ENCODE measurements around the gene GRM5.
"Not testable (repeated sequence)": the region's sequence is repeated elsewhere in the genome, so short reads cannot be mapped to it uniquely, and the experiment has no call there.

The GRM5 gene
- 0 reads per million in 4 donors for total RNA-seq

DNA sequence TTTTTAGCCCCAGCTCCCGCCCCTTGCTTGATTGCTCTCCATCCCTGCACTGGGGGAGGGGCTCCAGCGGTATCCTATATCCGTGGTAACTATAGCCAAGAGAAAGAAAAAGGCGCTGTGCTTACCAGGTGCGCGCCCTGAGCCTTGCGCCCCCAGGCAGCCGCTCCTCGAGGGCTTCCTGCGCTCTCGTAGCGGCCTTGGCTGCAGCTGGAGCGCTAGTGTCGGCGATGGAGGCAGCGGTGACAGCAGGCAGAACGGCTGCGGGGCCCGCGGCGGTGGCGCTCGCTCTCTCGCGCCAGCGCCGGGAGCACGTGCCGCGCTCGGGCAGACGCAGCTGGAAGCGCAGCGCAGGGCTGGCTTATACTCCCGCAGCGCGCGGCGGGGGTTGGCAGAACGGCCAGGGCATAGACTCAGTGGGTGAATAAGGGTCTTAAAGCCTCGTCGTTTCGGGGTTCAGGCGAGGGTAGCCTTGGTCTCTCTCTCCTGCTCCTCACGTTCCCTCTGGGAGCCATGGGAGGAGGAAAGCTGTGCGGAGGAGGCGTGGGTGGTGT lies at the start of gene GRM5:
Gene GRM5, minus strand, starts transcription at position 332 of the 551 bp plus-strand sequence. CDS start 18,110 bp downstream, outside the sequence.
- DNase-seq: not testable (repeated sequence)

DNA sequence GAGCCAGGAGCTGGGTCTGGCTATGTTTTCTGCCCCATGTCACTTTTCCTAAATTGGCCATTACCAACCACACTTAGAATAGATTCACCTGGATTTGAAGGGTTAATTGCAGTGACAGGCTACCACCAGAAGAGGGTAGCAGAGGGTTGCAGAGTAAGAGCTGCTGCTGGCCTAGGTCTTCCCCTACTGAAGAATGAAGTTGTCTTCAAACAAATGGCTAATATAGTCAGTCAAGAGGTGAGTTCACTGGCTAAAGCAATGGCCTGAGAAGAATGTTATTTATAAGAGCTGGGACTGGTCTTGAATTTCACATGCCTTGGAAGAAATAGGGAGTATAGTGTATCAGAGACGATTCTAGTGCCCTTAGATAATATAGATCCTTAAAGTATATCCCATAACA lies 32.2 kb upstream of the GRM5 start:
- DNase-seq: peak in 1 of 5 donors; percentile 1

DNA sequence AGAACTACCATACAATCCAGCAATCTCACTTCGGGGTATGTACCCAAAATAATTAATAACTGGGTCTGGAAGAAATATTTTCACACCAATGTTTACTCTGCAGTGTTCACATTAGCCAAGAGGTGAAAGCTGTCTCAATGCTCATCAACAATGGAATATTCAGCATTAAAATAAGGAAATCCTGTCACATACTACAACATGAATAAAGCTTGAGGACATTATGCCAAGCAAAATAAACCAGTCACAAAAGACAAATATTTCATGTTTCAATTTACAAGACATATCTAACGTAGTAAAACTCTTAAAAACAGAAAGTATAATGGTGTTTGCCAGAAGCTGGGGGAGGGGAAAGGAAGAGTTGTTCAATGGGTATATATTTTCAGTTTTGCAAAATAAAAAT lies 28.0 kb upstream of the GRM5 start:
- not testable (repeated sequence) for DNase-seq

DNA sequence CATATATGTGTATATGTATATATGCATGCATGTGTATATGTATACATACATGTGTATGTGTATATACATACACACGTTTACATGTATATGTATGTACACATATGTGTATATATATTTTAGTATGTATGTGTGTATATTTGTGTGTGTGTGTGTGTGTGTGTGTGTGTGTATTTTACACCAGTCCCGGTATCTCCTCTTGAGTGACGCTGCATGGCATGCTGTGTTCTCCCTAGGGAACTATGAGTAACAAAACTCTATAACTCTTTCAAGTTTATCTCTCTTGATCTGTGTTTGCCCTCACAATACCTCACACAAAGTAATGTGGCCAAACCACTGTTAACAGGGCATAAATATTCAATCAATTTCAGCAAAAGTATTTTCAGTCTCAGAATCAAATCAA lies 19.2 kb upstream of the GRM5 start:
- DNase-seq: not testable (repeated sequence)

DNA sequence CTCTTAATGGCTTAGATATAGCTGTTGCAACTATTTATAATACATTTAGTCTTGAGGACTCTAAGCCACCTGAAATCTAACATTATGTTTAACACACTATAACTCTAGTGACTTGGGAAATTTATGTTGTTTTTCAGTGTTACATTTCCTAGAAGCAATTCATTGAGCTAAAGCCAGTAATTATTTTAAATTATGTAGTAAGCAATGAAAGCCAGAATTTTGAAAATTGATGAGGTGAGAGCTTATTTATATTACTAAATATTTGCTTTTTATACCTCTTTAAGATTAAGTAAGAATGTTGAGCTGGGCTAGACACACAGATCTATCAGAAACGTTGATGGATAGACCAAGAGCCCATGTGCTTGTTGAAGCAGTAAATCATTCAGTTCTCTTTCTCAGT lies 5.1 kb upstream of the GRM5 start:
- not testable (repeated sequence) for DNase-seq

DNA sequence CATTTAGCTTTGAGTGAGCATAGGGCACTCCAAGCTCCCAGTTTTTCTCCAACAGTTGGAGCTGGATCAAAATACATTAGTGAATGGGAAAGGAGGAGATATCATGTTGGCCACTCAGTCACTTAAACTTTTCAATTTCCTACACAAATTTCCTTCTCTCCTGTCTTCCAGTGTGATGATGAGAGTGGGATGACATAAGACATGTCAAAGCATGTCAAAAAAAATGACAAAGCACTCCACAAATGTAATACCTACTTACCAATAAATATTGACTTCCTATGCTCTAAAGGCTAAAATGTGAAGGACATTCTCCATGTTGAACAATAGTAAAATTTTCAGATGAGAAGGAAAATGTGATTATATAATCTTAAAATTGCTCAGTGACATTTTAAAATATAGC lies 1.5 kb upstream of the GRM5 start:
- DNase-seq: no peak

DNA sequence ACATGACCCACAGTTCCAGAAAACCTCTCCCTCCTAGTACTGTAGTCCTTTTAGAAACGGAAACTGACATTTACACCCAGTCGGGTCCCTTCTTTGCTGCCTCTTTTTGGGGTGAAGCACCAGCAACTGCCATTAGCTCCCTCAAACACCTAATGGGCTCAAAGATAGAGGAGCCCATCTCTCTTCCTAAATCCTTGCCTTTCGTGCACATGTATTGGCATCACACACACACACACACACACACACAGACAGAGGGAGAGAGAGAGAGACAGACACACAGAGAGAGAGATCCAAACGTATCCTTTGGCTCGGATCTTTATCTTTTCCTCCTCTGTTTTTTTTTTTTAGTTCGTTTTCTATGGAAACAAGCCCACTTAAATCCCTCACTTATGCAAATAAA lies 716 bp downstream of the GRM5 start:
- DNase-seq: no peak

DNA sequence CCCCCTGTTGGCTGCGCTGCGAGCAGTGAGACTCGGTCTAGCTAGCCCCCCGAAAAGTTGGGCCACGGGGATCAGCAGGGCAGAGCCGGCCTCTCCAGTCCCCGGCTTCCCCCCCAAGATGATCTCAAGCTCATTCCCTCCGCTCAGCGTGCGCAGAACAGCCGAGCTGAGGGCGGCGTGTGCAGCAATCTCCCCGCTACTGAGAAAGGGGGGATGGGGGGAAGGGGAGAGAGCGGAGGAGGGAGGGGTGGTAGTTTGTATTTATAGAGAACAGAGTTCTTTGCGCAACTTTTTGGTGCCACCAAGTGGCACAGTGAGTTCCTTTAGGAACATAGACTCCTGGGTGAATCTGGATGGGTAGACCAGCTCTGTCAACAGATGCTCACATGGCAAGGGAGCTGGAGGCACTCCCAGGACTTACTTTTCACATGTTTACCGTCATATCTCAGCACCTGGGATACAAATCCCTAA lies 2.3 kb downstream of the GRM5 start:
- DNase-seq: not testable (repeated sequence)

DNA sequence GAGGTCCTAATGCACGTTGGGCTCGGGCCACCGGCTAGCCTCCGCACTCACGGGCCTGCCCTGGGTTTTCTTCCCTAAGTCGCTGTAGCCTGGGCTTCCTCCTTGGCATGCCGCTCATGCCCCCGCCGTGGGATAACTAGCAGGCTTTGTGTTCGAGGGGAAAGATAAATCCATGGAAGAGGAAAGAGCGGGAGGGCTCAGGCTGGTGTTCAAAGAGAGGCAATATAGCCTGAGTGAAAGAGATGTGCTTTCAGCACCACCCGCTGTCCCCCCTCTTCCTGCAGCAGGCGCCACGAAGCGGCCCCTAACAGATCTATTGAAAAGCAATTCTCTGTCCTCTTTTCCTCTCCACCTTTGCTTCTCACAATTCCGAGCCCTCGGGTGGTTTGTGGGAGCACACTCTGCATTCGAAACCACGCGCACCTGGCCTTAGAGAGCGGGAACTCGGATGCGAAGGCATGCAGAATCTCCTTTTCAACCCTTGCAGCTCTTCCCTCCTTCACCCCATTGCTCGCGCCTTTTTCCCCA lies 2.9 kb downstream of the GRM5 start:
- not testable (repeated sequence) for DNase-seq

DNA sequence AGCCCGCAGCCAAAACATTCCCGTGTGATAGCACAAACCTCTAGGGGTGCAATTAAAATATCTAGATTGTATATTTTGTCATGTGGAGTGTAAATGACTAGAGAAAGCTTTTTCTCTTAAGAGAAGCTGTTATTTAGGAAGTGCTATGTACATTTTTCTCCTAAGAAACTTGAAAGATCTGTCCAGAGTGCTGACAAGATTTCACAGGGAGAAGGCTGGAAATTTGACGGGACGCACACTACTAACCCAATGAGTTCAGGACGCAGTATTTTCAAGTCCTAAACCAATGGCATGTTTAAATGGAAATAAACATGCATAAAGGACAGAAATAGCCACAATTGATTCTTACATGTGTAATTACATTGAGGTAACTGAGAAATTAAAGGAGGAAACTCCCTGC lies 3.9 kb downstream of the GRM5 start:
- DNase-seq: not testable (repeated sequence)

DNA sequence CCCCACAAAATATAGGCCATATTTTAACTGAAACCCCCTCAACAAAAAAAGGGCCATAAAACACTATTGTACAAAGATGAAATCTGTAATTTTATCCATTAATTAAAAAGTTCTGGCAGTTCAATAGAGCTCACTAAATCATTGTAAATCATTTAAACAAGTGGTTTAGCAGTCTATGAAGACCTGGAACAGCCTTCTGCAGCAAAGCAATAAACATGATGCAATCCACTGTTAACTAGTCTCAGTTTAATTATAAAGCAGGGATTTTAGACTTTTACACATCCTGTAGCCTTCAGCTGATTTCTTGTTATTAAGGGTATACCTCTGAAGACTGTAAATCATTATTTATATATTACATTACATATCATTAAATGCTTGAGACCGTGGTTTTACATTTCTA lies 8.4 kb downstream of the GRM5 start:
- not testable (repeated sequence) for DNase-seq

DNA sequence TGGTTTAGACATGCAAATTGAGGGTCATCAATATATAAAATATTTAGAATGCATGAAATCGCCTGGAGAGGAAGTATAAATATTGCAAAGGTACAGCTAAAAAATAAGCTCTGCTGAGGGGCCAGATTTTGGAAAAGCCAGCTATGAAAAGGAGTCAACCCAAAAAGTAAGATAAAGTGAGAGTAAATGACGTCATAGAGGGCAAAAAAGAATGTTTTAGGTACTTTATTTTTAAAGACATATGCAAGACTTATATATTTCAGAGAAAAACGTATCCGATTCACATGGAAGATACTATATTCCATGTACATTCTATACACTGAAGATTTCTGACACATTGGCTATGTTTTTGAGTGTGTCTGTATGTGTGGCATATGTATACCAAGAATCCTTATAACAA lies 13.6 kb downstream of the GRM5 start:
- DNase-seq: no peak

DNA sequence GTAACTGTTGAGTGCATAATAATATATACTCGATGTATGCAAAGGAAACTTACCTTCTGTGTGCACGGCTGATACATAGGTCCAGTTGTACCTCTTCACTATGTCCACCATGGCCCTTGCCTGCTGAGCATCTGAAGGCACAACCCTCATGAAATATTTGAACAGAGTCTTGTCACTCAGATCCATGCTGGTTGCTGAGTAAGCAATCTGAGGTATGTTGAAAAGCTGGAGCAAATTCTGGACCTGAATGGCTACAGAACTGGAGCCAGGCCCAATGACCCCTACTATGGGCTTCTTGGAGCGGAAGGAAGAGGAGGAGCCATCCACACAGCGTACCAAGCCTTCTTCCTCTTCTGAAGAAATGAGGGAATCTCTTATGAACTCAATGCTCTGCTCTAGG lies 18.6 kb downstream of the GRM5 start:
- not testable (repeated sequence) for DNase-seq

DNA sequence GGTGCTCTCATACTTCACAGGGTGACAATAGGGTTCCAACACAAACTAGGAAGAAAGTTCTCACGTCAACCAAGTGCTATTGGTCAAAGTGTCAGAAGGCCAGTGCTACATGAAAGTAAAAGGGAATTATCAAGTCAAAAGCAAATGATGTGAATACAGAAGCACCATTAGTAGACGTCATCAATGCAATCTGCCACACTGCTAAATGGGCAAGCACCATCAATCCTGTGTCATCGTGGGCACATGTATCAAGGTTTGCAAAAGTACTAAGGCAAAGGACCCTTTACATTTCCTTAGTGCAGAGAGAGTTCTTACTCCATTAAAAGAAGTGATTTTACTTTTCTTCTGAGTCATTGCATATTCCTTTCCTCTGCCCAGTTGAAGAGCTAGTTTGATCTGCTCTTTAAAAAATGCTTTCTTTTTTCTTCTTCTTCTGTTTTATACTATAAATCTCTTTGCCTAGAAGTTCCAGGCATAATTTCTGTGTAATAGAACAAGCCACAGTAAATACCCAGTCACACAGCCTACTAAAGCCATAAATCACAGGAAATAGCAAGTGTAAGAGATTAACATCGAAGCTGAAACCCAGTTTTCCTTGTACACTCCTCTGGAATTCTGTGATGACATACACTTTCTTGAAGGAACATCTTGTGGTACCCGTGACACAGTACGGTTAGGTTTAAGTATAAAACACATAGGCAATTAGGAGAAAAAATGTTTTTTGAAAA lies 21.8 kb downstream of the GRM5 start:
- DNase-seq: not testable (repeated sequence)

DNA sequence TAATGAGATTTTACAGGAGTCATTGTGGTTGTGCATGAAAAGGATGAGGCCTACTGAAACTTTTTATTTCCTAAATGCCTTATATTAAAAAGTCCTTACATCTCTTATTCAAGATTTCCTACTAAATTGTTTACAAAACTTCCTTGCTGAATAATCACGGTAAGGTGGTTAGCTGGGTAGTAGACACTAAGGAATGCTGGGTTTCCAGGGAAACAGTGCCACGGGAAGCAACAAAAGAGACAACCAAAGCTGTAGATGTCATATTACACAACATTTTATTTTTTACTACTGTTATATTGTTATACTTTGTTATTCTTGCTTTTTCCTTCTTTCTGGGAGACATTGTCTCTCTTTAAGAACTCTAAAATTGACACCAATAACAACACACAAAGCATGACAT lies 36.1 kb downstream of the GRM5 start:
- not testable (repeated sequence) for DNase-seq

DNA sequence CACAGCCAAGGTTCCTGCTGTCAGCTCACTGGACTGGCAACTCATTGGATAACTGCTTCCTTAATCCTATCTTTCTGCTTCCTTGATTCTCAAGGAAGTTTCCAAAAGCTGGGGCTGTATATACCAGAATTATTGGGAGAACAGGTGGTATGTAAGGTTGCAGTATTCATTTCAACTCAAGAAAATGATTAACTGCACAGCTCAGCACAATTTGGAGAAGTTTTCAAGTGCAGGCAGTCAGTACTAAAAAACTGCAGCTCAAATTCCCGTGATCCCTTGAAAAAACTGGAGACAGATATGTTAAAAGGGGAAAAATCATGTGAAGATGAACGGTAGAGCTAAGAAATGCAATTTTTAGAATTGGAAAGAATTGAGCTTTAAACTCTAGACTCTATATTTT lies 44.4 kb downstream of the GRM5 start:
- DNase-seq: no peak

DNA sequence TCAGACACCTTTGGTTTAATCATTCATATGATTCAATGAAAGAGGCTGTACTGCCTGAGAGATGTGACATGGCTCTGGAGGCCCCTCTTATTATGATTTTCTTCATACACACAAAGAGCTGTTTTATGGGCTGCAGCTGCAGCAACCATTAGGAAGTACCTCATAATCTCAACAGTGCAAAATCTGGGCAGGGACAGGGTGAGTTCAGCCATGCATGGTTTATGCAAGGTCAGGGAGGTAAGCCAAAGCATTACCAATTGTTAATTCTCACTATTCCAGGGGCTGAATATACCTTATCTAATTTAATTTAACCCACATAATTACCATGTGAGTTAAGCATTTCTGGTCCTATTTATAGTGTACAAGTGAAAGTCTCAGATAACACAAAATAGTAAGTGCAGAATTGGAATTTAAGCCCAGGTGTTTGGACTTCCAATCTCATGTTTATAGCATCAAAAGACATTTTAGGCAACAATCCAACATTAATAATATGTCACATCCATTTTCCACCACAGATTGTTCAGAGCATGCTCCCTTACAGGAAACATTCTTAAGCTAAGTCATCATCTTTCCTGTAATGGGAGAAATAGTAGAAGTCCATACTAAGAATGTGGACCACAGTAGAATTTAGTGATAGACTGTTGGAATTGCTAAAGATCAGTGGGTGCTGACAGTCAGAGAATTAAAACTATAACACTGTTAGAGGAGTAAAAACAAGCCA lies 45.8 kb downstream of the GRM5 start:
- not testable (repeated sequence) for DNase-seq

DNA sequence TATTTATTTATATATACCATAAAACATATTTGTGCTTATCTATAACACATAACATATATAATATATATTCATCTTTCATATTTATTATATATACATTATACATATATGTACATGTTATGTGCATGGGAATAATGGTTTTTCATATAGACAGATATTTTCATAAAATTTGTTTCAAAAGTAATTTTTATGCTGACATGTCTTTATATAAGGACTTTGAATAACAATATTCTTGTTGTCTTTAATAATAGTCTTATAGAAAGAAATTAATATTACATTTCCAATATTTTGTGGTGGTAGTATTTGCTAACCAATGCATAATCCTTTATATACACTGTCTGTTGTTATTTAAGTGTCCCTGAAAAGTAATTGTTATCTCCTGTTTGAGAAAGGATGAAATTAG lies 49.6 kb downstream of the GRM5 start:
- no peak for DNase-seq

DNA sequence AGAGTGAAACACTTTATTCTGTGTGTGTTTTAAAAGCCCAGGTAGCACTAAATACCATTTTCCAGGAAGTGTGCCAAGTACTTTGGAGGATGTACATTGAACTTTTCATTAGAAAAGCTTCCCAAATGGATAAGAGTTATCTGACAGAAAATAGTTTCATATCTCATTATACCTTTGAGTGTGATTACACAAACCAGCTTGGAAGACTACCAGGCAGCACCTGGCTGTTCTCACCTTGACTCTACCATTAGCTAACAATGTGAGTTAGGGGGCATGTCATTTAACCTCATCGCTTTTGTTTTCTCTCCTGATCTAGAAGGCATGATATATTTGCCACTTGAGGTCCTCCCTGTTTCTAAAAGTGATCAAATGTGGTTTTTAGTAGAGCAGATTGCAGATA lies 50.2 kb downstream of the GRM5 start:
- no peak for DNase-seq

DNA sequence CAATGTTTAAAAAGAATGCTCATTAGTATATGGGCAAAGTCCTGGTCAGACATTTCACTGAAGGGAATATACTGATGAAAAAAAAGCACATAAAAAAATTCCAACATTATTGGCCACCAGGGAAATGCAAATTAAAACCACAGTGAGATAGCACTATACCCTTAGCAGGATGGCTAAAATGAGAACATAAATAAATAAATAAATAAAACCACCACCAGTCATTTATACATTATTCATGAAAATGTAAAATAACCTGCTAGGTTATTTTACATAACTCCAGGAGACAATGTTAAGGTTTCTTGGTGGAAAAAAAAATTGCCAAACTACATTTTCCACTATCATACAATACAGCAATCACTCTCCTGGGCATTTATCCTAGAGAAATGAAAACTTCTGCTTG lies 64.9 kb downstream of the GRM5 start:
- not testable (repeated sequence) for DNase-seq

DNA sequence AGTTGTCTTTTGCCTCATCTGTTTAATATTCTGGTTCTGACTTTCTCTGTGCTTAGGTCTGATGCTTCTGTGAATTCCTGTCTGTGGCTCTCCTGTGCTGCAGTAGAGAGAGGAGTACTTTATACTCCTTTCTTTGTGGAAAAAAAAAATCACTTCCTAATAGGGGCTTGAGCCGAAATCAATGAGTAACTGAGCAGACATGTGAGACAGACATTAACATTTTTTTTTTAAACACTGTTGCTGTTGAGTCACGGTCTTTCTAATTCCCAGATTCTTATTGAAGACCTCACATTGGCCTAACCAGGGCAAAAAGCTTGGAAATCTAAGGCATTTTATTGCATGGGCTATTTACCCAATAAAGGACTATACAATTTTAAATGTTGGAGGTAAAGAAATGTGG lies 86.1 kb downstream of the GRM5 start:
- DNase-seq: no peak

DNA sequence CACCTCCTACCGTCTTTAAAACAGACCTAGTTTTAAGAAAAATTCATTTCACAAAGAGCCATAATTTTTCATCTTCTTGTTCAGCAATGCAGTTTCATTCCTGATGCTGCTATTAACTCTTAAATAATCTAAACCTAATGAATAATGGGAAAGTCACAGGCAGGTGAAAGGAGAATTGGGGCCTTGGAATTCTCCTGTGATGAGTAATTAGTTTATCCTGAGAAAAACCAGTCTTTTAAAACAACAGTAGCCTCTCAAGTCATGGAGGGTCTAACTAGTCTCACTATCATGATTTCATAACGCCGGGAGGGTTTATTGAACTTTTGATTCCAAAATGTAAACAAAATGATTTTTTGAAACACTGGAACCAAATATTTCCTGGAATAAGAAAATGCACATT lies 86.8 kb downstream of the GRM5 start:
- DNase-seq: not testable (repeated sequence)

DNA sequence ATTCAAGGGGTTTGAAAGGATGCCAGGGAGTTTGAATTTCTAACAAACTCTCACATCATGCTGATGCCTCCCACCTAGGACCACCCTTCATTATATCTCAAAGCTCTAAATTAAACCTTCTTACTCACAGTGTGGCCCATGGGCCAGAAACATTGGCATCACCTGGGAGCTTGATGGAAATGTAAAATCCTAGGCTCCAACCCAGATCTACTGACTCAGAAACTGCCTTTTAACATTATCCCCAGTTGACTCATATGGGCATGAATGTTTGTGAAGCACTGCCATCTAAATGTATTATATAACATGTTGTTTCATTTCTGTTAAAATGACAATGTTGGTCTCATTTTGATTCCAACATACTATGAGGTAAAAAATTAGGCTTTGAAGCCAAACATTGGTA lies 90.3 kb downstream of the GRM5 start:
- not testable (repeated sequence) for DNase-seq

DNA sequence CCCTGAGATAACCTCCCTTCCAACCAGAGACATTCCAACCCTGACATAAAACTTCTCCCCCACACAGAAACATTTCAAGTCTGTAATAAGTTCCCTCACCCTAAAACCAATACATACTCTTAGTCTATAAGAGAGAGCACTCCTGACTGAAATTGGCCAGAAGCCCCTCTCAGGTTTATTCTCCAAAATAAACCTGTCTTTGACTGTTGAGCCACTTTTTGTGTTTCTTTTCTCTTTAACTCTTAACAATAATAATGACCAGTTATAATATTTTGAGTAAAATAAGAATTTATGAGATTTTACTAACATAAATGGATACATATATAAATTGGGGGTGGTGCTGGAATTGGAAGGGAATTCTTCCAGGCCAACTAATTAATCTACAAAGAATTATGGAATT lies 93.6 kb downstream of the GRM5 start:
- no peak for DNase-seq

All from T-helper 1 cell (primary cell).